Ishikawa (cell line): ENCODE measurements around the gene UXT.

ENCODE experiments used
- CEBPB ChIP-seq: IDR thresholded peaks from 2 replicates; pipeline ENCODE4 v1.6.1; 2012
- CREB1 ChIP-seq: IDR thresholded peaks from 2 replicates; pipeline ENCODE4 v1.6.1; 2012; ENCODE audit warnings: low read depth
- EGR1 ChIP-seq: IDR thresholded peaks from 2 replicates; pipeline ENCODE4 v1.6.1; 2012
- EP300 ChIP-seq: IDR thresholded peaks from 2 replicates; pipeline ENCODE4 v1.6.1; 2012; ENCODE audit warnings: borderline replicate concordance
- FOXM1 ChIP-seq: IDR thresholded peaks from 2 replicates; pipeline ENCODE4 v1.6.1; 2012; ENCODE audit warnings: low read depth, borderline replicate concordance
- MAX ChIP-seq: IDR thresholded peaks from 2 replicates; pipeline ENCODE4 v1.6.1; 2012
- NFIC ChIP-seq: IDR thresholded peaks from 2 replicates; pipeline ENCODE4 v1.6.1; 2012
- RAD21 ChIP-seq: IDR thresholded peaks from 2 replicates; pipeline ENCODE4 v1.6.1; 2012; ENCODE audit warnings: low read depth
- TAF1 ChIP-seq: IDR thresholded peaks from 2 replicates; pipeline ENCODE4 v1.6.1; 2012; ENCODE audit warnings: low read depth, mild to moderate bottlenecking
- TCF12 ChIP-seq: IDR thresholded peaks from 2 replicates; pipeline ENCODE4 v1.6.1; 2012; ENCODE audit warnings: low read depth
- USF1 ChIP-seq: IDR thresholded peaks from 2 replicates; pipeline ENCODE4 v1.6.1; 2012
- YY1 ChIP-seq: IDR thresholded peaks from 2 replicates; pipeline ENCODE4 v1.6.1; 2012; ENCODE audit warnings: low read depth
- ZBTB7A ChIP-seq: IDR thresholded peaks from 2 replicates; pipeline ENCODE4 v1.6.1; 2012; ENCODE audit warnings: low read depth
- TF ChIP-seq, protein P1 (sequence below): IDR thresholded peaks from 2 replicates; pipeline ENCODE4 v1.6.1; 2012; ENCODE audit warnings: low read depth, mild to moderate bottlenecking

- TF ChIP-seq MAX = no peak
- TF ChIP-seq ZBTB7A = no peak
- no peak for TF ChIP-seq RAD21
- TF ChIP-seq EP300 = no peak
- no peak for TF ChIP-seq TCF12
- TF ChIP-seq TAF1 = no peak
- no peak for TF ChIP-seq USF1
- no peak for TF ChIP-seq CEBPB
- TF ChIP-seq, protein P1, sequence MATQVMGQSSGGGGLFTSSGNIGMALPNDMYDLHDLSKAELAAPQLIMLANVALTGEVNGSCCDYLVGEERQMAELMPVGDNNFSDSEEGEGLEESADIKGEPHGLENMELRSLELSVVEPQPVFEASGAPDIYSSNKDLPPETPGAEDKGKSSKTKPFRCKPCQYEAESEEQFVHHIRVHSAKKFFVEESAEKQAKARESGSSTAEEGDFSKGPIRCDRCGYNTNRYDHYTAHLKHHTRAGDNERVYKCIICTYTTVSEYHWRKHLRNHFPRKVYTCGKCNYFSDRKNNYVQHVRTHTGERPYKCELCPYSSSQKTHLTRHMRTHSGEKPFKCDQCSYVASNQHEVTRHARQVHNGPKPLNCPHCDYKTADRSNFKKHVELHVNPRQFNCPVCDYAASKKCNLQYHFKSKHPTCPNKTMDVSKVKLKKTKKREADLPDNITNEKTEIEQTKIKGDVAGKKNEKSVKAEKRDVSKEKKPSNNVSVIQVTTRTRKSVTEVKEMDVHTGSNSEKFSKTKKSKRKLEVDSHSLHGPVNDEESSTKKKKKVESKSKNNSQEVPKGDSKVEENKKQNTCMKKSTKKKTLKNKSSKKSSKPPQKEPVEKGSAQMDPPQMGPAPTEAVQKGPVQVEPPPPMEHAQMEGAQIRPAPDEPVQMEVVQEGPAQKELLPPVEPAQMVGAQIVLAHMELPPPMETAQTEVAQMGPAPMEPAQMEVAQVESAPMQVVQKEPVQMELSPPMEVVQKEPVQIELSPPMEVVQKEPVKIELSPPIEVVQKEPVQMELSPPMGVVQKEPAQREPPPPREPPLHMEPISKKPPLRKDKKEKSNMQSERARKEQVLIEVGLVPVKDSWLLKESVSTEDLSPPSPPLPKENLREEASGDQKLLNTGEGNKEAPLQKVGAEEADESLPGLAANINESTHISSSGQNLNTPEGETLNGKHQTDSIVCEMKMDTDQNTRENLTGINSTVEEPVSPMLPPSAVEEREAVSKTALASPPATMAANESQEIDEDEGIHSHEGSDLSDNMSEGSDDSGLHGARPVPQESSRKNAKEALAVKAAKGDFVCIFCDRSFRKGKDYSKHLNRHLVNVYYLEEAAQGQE = no peak
- no peak for TF ChIP-seq CREB1
- no peak for TF ChIP-seq NFIC
- TF ChIP-seq YY1 = no peak
- TF ChIP-seq EGR1 = no peak
- TF ChIP-seq FOXM1 = no peak
These were observed 14.4 kb downstream of the UXT start for GRCh38 chrX:47644557-47645091.
